ENCODE data around the gene DNAI4. TPM values are rescaled to one million over a fixed set of nuclear protein-coding genes. Genes with fewer than 3 reads are reported as not detected.

Gene DNAI4
- total and polyA plus RNA-seq, 9 of the 15 experiments (the other 6 are each of a cell fraction or from before 2014, with no cell fraction given) = 0.57 to 4.8 (median 2.6) TPM; not detected in 1

- TF ChIP-seq KDM5B (IDR thresholded peaks at IDR 0.05; ENCODE audit: insufficient replicate concordance, low read depth, low read length) (peak; percentile 55), EGR1 (conservative IDR thresholded peaks at IDR 0.05) (peak; percentile 87), MGA (IDR thresholded peaks at IDR 0.05) (peak; percentile 55), PRPF4 (IDR thresholded peaks at IDR 0.05; ENCODE audit: insufficient read depth, low read depth, low read length, poor library complexity, severe bottlenecking) (peak; percentile 33), TAF1 (IDR thresholded peaks at IDR 0.05; ENCODE audit: control insufficient read depth, extremely low read depth, insufficient read depth, low read length, severe bottlenecking) (peak; percentile 47), JUN (IDR thresholded peaks at IDR 0.05; ENCODE audit: borderline replicate concordance, low read depth, low read length) (peak; percentile 65; the same call in 1 of the 2 replicates), JUN (CRISPR knock-in tag; IDR thresholded peaks at IDR 0.05; ENCODE audit: borderline replicate concordance) (no peak), ZNF445 (CRISPR knock-in tag; IDR thresholded peaks at IDR 0.05; ENCODE audit: low read depth) (no peak), IRF2 (CRISPR knock-in tag; IDR thresholded peaks at IDR 0.05) (no peak), RCOR1 (IDR thresholded peaks at IDR 0.05; ENCODE audit: borderline replicate concordance in 1 of 2, low read depth in 2 of 2, low read length in 2 of 2) (peak; percentile 16 to 34; a peak in 1 of 4 replicates)
Measured at GRCh38 chr1:66924756-66925557, at the start of gene DNAI4, which contains the start of gene MIER1 (continued).
